Kidney (tissue), 14 donors: ENCODE measurements around the gene GTF3C1. TPM values are rescaled to one million over a fixed set of nuclear protein-coding genes. Genes with fewer than 3 reads are reported as not detected.
A peak's percentile ranks its signal among the peaks of the same experiment; 100 is the strongest.

Experiments
- DNase-seq, 5 donors: peaks; one replicate each; pipeline ENCODE4 v3.0.0-alpha.2; 2013 to 2020
- FAIRE-seq: peaks from 2 replicates; lab custom pipeline; 2012; peaks lifted over from hg19 to GRCh38; lab: Jason Lieb, UNC
- H3K27ac ChIP-seq, 2 donors: one replicate each; pipeline ENCODE4 v1.7.0; 2013; ENCODE audit warnings: low read depth in 2 of 2, low read length in 2 of 2, inconsistent platforms in 1 of 2
- H3K27me3 ChIP-seq: one replicate; pipeline ENCODE4 v1.7.1; 2013; ENCODE audit warnings: low read length, inconsistent platforms; ENCODE audit not compliant: control insufficient read depth, insufficient read depth
- H3K36me3 ChIP-seq, 3 donors: one replicate each; pipeline versions ENCODE4 v1.7.0 to v1.7.1; 2013; ENCODE audit warnings: low read length in 3 of 3, control low read depth in 1 of 3, inconsistent platforms in 1 of 3; ENCODE audit not compliant: insufficient read depth in 3 of 3, control insufficient read depth in 2 of 3
- H3K4me1 ChIP-seq, 3 donors: one replicate each; pipeline versions ENCODE4 v1.7.0 to v1.7.1; 2013; ENCODE audit warnings: low read length in 3 of 3, inconsistent platforms in 1 of 3, low read depth in 1 of 3; ENCODE audit not compliant: control insufficient read depth in 2 of 3, insufficient read depth in 2 of 3
- H3K4me3 ChIP-seq, 3 donors: one replicate each; pipeline versions ENCODE4 v1.7.0 to v1.8.1; 2013; ENCODE audit warnings: low read length in 3 of 3, control low read depth in 1 of 3, inconsistent platforms in 1 of 3
- H3K9ac ChIP-seq, 3 donors: one replicate each; pipeline versions ENCODE4 v1.7.0 to v1.7.1; 2013; ENCODE audit warnings: low read length in 3 of 3, control low read depth in 1 of 3, inconsistent platforms in 1 of 3
- H3K9me3 ChIP-seq, 3 donors: one replicate each; pipeline versions ENCODE4 v1.7.0 to v1.7.1; 2013; ENCODE audit warnings: low read length in 3 of 3, control low read depth in 1 of 3, inconsistent platforms in 1 of 3; ENCODE audit not compliant: control insufficient read depth in 2 of 3, insufficient read depth in 1 of 3
- CTCF ChIP-seq: IDR thresholded peaks from 3 replicates; pipeline ENCODE4 v1.5.1; 2012; ENCODE audit warnings: mild to moderate bottlenecking, moderate library complexity, borderline replicate concordance; ENCODE audit not compliant: insufficient read depth; ENCODE audit errors: extremely low read depth
- intact Hi-C: fragments of 100-400 bp; cut with DNase I; formaldehyde crosslinking; loops from one replicate; pipeline ENCODE4 v1.11.1; 2022
- polyA plus RNA-seq: library from polyadenylated mRNA; stranded (reverse); fragments of 350-450 nt; fragmentation: Illumina TruSeq; extraction: RNeasy Lipid Tissue Mini Kit (QIAGEN cat#74804); gene quantifications from one replicate; pipeline ENCODE4 v1.2.3, GENCODE V29; 2014; ENCODE audit warnings: low read depth, low replicate concordance; ENCODE audit not compliant: insufficient read depth
- total RNA-seq: library from RNA; stranded (reverse); fragmentation: NEBNext Ultra II Directional; extraction: Animal tissue kit (Norgen Biotek cat#: 25700); gene quantifications from one replicate; pipeline ENCODE4 v1.2.1, GENCODE V29; 2021
- donor health status: control.
- donor health status: control.
- donor health status: control.
- donor health status: control.
- donor health status: control.
- donor health status: DM: yes; HTN: yes; CAD: no.
- donor health status: Normal renal cell carcinoma (clear cell type).

Gene GTF3C1
- total and polyA plus RNA-seq, 2 donors from 2014 or later: 59.0 to 81.7 TPM

- H3K36me3 ChIP-seq: peaks cover 9 to 59% (median 39%) of the 10 kb centered on the region in 3 donors
- no peak for TF ChIP-seq CTCF
- no peaks in the 10 kb centered on the region for H3K9me3 ChIP-seq
- DNase-seq (no peak), FAIRE-seq (no peak)
- no peak overlapping the region for H3K4me3 ChIP-seq
- intact Hi-C loops: no loop called here
- H3K4me1 ChIP-seq: peaks cover 0 to 3% (median 0%) of the 10 kb centered on the region in 3 donors
- H3K27me3 ChIP-seq: no peaks in the 10 kb centered on the region
- H3K27ac ChIP-seq: no peak overlapping the region
- H3K9ac ChIP-seq: no peak overlapping the region
Measured at GRCh38 chr16:27534256-27534655, 15.5 kb downstream of the GTF3C1 start.

- intact Hi-C loops: no loop called here
- H3K9ac ChIP-seq: no peak overlapping the region
- no peaks in the 10 kb centered on the region for H3K9me3 ChIP-seq
- H3K4me1 ChIP-seq: peaks cover 0 to 3% (median 0%) of the 10 kb centered on the region in 3 donors
- no peaks in the 10 kb centered on the region for H3K27me3 ChIP-seq
- no peak overlapping the region for H3K4me3 ChIP-seq
- no peak for TF ChIP-seq CTCF
- peaks cover 16 to 59% (median 44%) of the 10 kb centered on the region in 3 donors for H3K36me3 ChIP-seq
- no peak overlapping the region for H3K27ac ChIP-seq
- DNase-seq (peak in 3 of 5 donors; percentile 49 to 53 (median 52)), FAIRE-seq (no peak)
Measured at GRCh38 chr16:27531826-27532800, 17.6 kb downstream of the GTF3C1 start.

- TF ChIP-seq CTCF: no peak
- no peak for DNase-seq
- peaks cover 16 to 60% (median 39%) of the 10 kb centered on the region in 3 donors for H3K36me3 ChIP-seq
- no peak overlapping the region for H3K4me3 ChIP-seq
- no peaks in the 10 kb centered on the region for H3K9me3 ChIP-seq
- intact Hi-C loops: no loop called here
- H3K4me1 ChIP-seq: peaks cover 0 to 3% (median 0%) of the 10 kb centered on the region in 3 donors
- H3K9ac ChIP-seq: no peak overlapping the region
- FAIRE-seq: no peak
- H3K27ac ChIP-seq: no peak overlapping the region
- no peaks in the 10 kb centered on the region for H3K27me3 ChIP-seq
Measured at GRCh38 chr16:27531186-27531585, 18.5 kb downstream of the GTF3C1 start.
